Femur (tissue), 1 donor: ENCODE measurements around the gene RFC3.
"Not testable (repeated sequence)": the region's sequence is repeated elsewhere in the genome, so short reads cannot be mapped to it uniquely, and the experiment has no call there.

ENCODE experiments used
- DNase-seq: peaks from one replicate; pipeline ENCODE4 v3.0.0-alpha.2; 2017

RFC3 gene

GRCh38 chr13:33817901-33818706 is at the start of gene RFC3:
TSS of gene RFC3 (plus strand) at chr13:33818149. CDS start at chr13:33818179, 30 bp downstream.
- DNase-seq = peak; percentile 97

DNA sequence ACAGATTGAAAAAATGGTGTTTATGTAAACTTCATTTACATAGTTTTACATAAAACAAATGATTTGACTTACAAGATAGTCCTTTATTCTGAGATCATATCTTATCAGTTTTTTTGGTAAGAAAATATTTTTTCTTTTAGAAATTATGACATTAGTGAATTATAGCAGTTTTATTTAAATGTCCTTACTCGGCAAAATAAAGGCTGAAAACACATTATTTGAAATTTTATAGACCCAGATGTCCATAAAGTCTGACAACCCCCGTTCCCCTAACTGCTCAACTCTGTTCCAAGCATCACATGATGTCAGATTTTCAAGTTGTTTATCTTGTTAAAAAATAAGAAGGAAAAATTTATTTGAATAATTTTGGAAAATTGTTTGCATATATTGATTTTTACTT is 46.7 kb upstream of the RFC3 start:
- DNase-seq = no peak

DNA sequence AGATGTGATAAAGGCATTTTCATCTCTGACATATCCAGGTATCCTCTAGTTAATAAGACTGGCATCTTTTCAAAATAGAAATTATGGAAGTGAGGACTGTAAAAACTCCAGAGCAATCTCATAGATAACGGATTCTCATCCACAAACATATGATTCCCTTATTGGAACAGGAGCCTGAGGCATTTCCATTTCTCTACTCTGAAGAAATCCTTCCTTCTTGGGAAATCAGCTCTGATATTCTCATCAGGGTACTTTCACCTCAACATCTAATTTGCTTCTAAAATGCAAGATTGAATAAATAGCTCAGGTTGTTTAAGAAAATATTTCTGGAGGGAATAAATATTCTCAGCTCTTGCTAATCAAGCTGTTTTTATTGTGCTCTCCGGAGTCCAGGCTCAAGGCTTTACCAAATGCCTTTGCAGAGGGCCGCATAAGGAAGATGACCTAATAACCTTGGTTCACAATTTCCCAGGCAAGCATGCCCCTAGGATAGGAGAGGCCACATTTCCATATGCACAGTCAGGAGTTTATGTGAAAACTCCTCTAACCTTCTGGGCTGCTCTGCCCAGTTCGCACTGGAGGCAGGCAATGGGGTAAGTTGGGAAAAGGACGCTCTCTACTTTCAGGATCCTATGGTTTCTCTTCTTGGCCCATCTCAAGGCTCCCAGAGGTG is 44.0 kb upstream of the RFC3 start:
- DNase-seq = no peak

DNA sequence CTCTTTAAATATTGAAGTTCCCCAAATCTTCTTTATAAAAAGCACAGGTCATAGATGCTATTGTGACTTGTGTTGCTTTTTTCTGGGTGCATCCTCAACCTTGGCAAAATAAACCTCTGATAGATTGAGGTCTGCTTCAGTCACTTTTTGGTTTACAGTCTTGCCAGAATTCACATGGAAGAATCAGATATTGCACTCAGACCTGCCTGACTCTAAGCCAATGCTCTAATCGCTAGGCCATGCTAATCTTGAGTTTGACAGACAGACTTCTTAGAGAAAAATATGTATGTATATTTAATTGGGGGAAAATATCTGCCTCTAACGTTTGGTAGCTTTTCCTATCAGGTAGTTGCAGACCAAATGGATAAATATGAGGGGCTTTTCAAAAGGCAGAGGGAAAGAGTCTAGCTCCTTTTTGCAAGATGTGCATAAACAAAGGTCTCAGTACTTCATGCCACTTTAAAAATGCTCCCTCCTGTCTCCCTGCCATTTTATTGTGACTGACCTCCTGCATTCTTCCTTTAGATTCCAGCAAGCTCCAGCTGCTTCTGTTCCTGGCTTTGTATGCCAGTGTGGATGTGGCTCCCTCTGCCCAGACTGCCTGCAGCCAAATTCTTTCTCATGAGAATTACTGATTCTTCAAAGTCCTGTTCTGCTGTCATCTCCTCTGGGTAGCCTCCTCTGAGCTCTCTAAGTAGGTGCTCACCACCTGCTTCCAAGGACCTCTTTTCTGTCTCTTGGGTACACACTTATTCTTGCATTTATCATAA is 42.4 kb upstream of the RFC3 start:
- no peak for DNase-seq

- no peak for DNase-seq
These were observed 41.6 kb upstream of the RFC3 start for GRCh38 chr13:33776239-33776881.

GRCh38 chr13:33782631-33783030 is 35.3 kb upstream of the RFC3 start:
- no peak for DNase-seq

DNA sequence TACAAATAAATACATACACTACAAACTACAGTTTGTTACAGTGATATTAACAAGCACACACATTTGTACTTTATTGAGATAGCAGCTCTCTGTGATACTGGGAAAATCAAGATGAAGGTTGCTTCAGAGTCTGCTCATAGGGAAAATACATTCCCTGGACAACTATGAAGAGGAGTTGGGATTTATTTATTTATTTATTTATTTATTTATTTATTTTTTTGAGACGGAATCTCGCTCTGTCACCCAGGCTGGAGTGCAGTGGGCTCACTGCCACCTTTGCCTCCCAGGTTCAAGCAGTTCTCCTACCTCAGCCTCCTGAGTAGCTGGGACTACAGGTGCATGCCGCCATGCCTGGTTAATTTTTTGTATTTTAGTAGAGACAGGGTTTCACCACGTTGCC is 34.7 kb upstream of the RFC3 start:
- not testable (repeated sequence) for DNase-seq

DNA sequence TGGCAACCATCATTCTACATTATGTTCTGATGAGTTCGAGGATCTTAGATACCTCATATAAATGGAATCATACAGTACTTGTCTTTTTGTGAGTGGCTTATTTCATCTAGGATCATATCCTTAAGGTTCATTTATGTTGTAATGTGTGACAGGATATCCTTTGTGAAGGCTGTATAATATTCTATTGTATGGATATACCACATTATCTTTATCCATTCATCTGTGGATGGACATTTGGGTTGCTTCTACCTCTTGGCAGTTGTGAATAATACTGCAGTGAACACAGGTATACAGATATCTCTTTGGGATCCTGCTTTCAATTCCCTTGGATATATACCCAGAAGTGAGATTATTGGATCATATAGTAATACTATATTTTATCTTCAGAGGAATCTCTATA is 33.2 kb upstream of the RFC3 start:
- DNase-seq = no peak

- no peak for DNase-seq
These were observed 32.6 kb upstream of the RFC3 start for GRCh38 chr13:33785384-33785783.

GRCh38 chr13:33787051-33787591 is 30.8 kb upstream of the RFC3 start:
- no peak for DNase-seq

DNA sequence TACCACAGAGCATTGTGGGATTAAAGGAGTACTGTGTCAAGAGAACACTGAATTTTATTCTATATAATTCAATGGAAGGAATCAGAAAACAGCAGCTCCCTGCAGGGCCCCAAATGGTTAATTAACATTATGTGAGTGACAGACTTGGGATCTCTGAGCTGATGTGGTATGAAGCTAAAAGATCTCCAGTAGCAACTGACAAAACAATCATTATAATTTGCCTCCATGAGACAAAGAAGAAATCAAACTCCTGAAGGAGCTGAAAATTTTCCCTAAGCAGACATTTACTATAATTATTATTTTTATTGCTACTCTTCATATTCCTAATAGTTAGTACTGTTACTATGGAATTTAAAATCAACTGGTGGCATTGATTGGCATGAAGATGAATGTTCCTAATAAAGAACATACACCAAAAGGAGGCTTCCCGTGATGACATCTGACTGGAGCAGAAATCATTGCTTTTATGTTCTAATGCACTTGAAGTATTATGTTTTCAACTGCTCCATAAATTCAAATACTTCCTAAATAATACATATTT is 28.8 kb upstream of the RFC3 start:
- DNase-seq = no peak

- DNase-seq = no peak
These were observed 28.2 kb upstream of the RFC3 start for GRCh38 chr13:33789739-33790138.

GRCh38 chr13:33793726-33794125 is 24.2 kb upstream of the RFC3 start:
- DNase-seq = no peak

DNA sequence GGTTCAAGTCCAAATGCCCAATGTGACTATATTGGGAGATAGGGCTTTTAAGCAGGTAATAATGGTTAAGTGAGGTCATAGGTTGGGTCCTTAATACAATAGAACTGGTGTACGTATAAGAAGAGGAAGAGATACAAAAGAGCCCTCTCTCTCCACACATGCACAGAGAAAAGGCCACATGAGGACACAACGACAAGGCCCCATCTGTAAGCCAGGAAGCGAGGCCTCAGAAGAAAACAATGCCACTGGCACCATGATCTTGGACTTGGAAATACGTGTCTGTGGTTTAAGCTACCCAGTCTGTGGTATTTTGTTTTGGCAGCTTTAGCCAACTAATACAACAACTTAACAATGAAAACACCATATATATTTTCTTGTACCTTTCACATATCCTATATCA is 23.4 kb upstream of the RFC3 start:
- DNase-seq = no peak

GRCh38 chr13:33796095-33796494 is 21.9 kb upstream of the RFC3 start:
- DNase-seq = no peak

- DNase-seq = no peak
These were observed 20.3 kb upstream of the RFC3 start for GRCh38 chr13:33797622-33798021.

DNA sequence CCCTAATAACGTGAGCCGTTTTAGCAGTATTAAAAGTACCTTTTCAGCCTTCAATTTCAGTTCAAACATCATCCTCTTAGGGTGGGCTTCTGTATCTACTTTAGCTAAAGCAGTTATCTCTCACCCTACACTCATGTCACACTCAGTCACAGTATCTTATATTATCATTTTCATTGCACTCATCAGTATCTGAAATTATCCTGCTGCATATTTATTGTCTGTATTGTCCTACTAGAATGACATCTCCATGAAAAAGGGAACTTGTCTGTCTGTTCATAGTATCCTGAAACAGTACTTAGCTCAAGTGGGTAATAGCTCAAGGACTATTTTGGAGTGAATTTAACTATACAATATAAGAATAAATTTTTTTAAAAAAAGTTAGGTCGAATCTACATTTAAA is 19.9 kb upstream of the RFC3 start:
- DNase-seq = no peak

GRCh38 chr13:33799950-33800592 is 17.9 kb upstream of the RFC3 start:
- DNase-seq = no peak

DNA sequence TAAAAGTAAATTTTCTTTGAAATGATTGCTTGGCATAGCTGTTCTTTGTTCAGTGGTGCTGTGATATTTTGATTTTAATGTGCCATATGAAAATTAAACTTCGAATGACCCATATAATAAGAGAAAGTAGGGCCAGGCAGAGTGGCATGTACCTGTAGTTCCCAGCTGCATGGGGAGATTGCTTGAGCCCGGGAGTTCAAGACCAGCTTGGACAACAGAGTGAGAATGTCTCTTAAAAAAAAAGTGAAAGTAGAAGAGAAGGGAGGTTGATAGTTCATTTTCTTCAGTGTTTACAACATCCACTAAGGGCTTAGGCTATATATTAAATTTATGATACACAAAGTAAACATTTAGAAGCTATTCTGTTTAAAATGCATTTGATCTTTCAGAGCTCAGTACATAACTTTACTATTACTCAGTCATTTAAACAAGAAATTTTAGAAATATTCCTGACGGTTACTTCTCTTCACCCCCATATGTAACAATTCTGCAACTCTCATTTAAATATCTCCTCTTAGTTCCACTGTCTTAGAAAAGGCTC is 17.2 kb upstream of the RFC3 start:
- DNase-seq = no peak

GRCh38 chr13:33806470-33807248 is 11.3 kb upstream of the RFC3 start:
- no peak for DNase-seq

DNA sequence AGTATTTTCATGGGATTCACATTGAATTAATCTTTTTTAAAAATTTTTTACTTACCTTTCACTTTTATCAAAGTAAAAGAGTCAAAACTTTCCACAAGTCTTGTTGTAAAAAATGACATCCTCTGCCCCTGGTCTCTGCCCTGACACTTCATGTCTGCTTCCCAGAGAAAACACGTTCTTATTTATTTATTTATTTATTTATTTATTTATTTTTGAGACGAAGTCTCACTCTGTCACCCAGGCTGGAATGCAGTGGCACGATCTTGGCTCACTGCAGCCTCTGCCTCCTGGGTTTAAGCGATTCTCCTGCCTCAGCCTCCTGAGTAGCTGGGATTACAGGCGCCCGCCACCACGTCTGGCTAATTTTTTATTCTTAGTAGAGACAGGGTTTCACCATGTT is 5.1 kb upstream of the RFC3 start:
- not testable (repeated sequence) for DNase-seq
